GM12878 (cell line): ENCODE measurements around the gene RAC3. TPM values are rescaled to one million over a fixed set of nuclear protein-coding genes. Genes with fewer than 3 reads are reported as not detected.

Experiments used
- CBX5 ChIP-seq: sonication (generic); IDR thresholded peaks from 2 replicates; pipeline ENCODE4 v1.6.1; 2016; ENCODE audit warnings: low read depth, moderate library complexity, mild to moderate bottlenecking, inconsistent platforms
- CHD1 ChIP-seq: IDR thresholded peaks from 2 replicates; pipeline ENCODE4 v1.6.1; 2012; ENCODE audit warnings: low read depth, low read length, improper control_type of control experiment
- CHD4 ChIP-seq: fragments of 200-600 bp; sonication (generic); IDR thresholded peaks from 2 replicates; pipeline ENCODE4 v1.6.1; 2016; ENCODE audit warnings: mild to moderate bottlenecking
- CREM ChIP-seq: IDR thresholded peaks from 2 replicates; pipeline ENCODE4 v1.6.1; 2014; ENCODE audit warnings: antibody characterized with exemption, low read depth
- EED ChIP-seq: sonication (generic); IDR thresholded peaks from 2 replicates; pipeline ENCODE4 v1.6.1; 2016; ENCODE audit warnings: antibody characterized with exemption, low read depth
- HCFC1 ChIP-seq: fragments of 150-350 bp; IDR thresholded peaks from 2 replicates; pipeline ENCODE4 v1.6.1; 2014; ENCODE audit warnings: low read length
- IRF4 ChIP-seq: IDR thresholded peaks from 2 replicates; pipeline ENCODE4 v1.6.1; 2011; ENCODE audit warnings: low read depth, low read length
- JUND ChIP-seq: IDR thresholded peaks from 2 replicates; pipeline ENCODE4 v1.6.1; 2012; ENCODE audit warnings: low read depth, mild to moderate bottlenecking, low read length, improper control_type of control experiment, moderate library complexity
- MTA3 ChIP-seq: IDR thresholded peaks from 2 replicates; pipeline ENCODE4 v1.6.1; 2012; ENCODE audit warnings: low read length, inconsistent platforms, borderline replicate concordance
- MXI1 ChIP-seq: fragments of 150-350 bp; IDR thresholded peaks from 2 replicates; pipeline ENCODE4 v1.6.1; 2011; ENCODE audit warnings: low read depth, mild to moderate bottlenecking, inconsistent platforms, low read length, improper control_type of control experiment
- MYB ChIP-seq: fragments of 150-350 bp; IDR thresholded peaks from 2 replicates; pipeline ENCODE4 v1.6.1; 2014; ENCODE audit warnings: mild to moderate bottlenecking, low read depth, low read length, borderline replicate concordance
- NFYB ChIP-seq: IDR thresholded peaks from 2 replicates; pipeline ENCODE4 v1.6.1; 2011; ENCODE audit warnings: low read depth, mild to moderate bottlenecking, low read length, improper control_type of control experiment, moderate library complexity; ENCODE audit not compliant: insufficient read depth
- NR2F1 ChIP-seq: fragments of 450-650 bp; conservative IDR thresholded peaks from 2 replicates; pipeline ENCODE4 v1.6.1; 2017; ENCODE audit warnings: mild to moderate bottlenecking
- POLR2AphosphoS5 ChIP-seq: IDR thresholded peaks from 2 replicates; pipeline ENCODE4 v1.6.1; 2011; ENCODE audit warnings: mild to moderate bottlenecking, low read length, inconsistent platforms
- SMAD5 ChIP-seq: IDR thresholded peaks from 2 replicates; pipeline ENCODE4 v1.6.1; 2016; ENCODE audit warnings: antibody characterized with exemption, low read depth
- SMARCA5 ChIP-seq: fragments of 450-650 bp; IDR thresholded peaks from 2 replicates; pipeline ENCODE4 v1.6.1; 2017; ENCODE audit warnings: mild to moderate bottlenecking
- SP1 ChIP-seq: IDR thresholded peaks from one replicate; pipeline ENCODE4 v1.6.1; 2011; ENCODE audit warnings: low read depth, low read length
- SRF ChIP-seq, 2 experiments: IDR thresholded peaks; 2 replicates each; pipeline ENCODE4 v1.6.1; 2011; ENCODE audit warnings: low read depth in 2 of 2, low read length in 2 of 2, mild to moderate bottlenecking in 1 of 2, moderate library complexity in 1 of 2
- STAT3 ChIP-seq: IDR thresholded peaks from 2 replicates; pipeline ENCODE4 v1.6.1; 2011; ENCODE audit warnings: low read depth, low read length, improper control_type of control experiment
- YBX1 ChIP-seq: fragments of 450-650 bp; IDR thresholded peaks from 2 replicates; pipeline ENCODE4 v1.6.1; 2016; ENCODE audit warnings: antibody characterized with exemption
- YY1 ChIP-seq: IDR thresholded peaks from 2 replicates; pipeline ENCODE4 v1.6.1; 2011; ENCODE audit warnings: low read depth, mild to moderate bottlenecking, low read length
- ZBED1 ChIP-seq: IDR thresholded peaks from 2 replicates; pipeline ENCODE4 v1.6.1; 2016; ENCODE audit warnings: borderline replicate concordance
- ZNF217 ChIP-seq: fragments of 450-650 bp; IDR thresholded peaks from 2 replicates; pipeline ENCODE4 v1.6.1; 2017; ENCODE audit warnings: antibody characterized with exemption, mild to moderate bottlenecking
- ZNF384 ChIP-seq: IDR thresholded peaks from 2 replicates; pipeline ENCODE4 v1.6.1; 2012; ENCODE audit warnings: low read depth, mild to moderate bottlenecking, low read length, improper control_type of control experiment, borderline replicate concordance
- ZSCAN29 ChIP-seq: fragments of 450-650 bp; IDR thresholded peaks from 2 replicates; pipeline ENCODE4 v1.6.1; 2017; ENCODE audit warnings: mild to moderate bottlenecking, moderate library complexity
- ZZZ3 ChIP-seq: IDR thresholded peaks from 2 replicates; pipeline ENCODE4 v1.6.1; 2011; ENCODE audit warnings: low read depth; ENCODE audit not compliant: control insufficient read depth, insufficient read length
- polyA plus RNA-seq, 11 experiments: library from polyadenylated mRNA; depleted of rRNA in 4 of 11; unstranded in 6 of 11; stranded (reverse) in 5 of 11; fragments of >200 nt; fragmentation: Nextera tagmentation in 4 of 11; fragmentation: Illumina TruSeq in 1 of 11; extraction: Ambion mirVana in 4 of 11; extraction: Trizol in 1 of 11; gene quantifications; 1 replicate in 1 of 11; 2 replicates in 10 of 11; pipeline versions ENCODE4 v1.2.1 to v1.2.3, GENCODE V29; 2011 to 2016; ENCODE audit warnings: inconsistent platforms in 2 of 11, missing spikeins in 2 of 11, low read depth in 1 of 11
- total RNA-seq, 4 experiments: library from RNA; depleted of rRNA in 3 of 4; stranded (reverse); fragments of >200 nt in 3 of 4; fragmentation: Illumina TruSeq in 1 of 4; extraction: Trizol in 1 of 4; gene quantifications; 2 replicates each; pipeline versions ENCODE4 v1.2.1 to v1.2.3, GENCODE V29; 2013 to 2021
- TF ChIP-seq, protein P1 (sequence below): fragments of 450-650 bp; IDR thresholded peaks from 2 replicates; pipeline ENCODE4 v1.6.1; 2016; ENCODE audit warnings: mild to moderate bottlenecking
- TF ChIP-seq, protein P2 (sequence below): IDR thresholded peaks from 2 replicates; pipeline ENCODE4 v1.6.1; 2012; ENCODE audit warnings: low read length, inconsistent platforms
- TF ChIP-seq, protein P3 (sequence below): fragments of 450-650 bp; IDR thresholded peaks from 2 replicates; pipeline ENCODE4 v1.6.1; 2017; ENCODE audit warnings: mild to moderate bottlenecking, low read depth, inconsistent platforms; ENCODE audit not compliant: poor library complexity, severe bottlenecking
- TF ChIP-seq, protein P4 (sequence below): IDR thresholded peaks from 2 replicates; pipeline ENCODE4 v1.6.1; 2011; ENCODE audit warnings: low read depth, low read length, improper control_type of control experiment, borderline replicate concordance

RAC3 gene
- total and polyA plus RNA-seq, 10 of the 15 experiments (the other 5 are each of a cell fraction or from before 2014, with no cell fraction given) = 0.11 to 32.9 (median 6.7) TPM

DNA sequence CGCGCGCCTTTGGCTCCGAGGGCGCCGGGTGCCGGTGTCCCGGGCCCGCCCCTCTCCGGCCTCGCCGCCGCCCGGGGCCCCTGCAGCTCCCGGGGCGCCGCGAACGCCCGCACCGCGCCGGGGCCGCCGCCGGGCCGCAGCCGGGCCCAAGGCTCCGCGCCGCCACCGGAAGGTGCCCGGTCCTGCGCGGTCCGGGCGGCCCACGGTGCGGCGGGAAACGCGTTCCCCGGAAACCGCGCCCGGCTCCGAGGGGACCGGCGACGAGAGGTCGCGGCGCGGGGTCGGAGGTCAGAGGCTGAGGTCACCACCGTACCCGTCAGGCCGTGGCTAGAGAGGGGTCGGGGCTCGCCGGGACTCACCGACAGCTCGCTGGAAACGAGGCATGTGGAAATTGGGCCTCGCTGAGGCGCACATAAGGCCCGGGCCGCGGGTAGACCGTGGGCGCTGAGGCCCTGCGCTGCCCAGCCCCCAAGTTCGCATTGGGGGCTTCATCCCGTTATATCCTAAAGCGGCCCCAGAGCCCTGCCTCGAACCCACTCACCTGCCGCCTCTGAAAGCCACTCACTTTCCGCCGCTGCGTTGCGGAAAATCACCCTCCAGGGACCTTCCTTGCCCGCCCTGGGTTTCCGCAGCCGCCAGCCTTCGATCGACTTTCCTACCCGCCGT, 34.3 kb downstream of the RAC3 start, which contains the start of gene DUS1L (continued):
- TF ChIP-seq, protein P1, sequence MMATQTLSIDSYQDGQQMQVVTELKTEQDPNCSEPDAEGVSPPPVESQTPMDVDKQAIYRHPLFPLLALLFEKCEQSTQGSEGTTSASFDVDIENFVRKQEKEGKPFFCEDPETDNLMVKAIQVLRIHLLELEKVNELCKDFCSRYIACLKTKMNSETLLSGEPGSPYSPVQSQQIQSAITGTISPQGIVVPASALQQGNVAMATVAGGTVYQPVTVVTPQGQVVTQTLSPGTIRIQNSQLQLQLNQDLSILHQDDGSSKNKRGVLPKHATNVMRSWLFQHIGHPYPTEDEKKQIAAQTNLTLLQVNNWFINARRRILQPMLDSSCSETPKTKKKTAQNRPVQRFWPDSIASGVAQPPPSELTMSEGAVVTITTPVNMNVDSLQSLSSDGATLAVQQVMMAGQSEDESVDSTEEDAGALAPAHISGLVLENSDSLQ = no peak
- TF ChIP-seq SMAD5 (no peak), POLR2AphosphoS5 (no peak), CHD1 (no peak), IRF4 (0 out of 2 replicates have a peak, but pooled peaks have one; percentile 30), SP1 (peak; percentile 76), SMARCA5 (peak; percentile 88), YBX1 (no peak), YY1 (peak; percentile 91), NFYB (no peak), SRF (IDR thresholded peaks at IDR 0.05; ENCODE audit: low read depth in 2 of 2, low read length in 2 of 2) (peak; percentile 75 to 94), EED (no peak), MXI1 (peak; percentile 82), CHD4 (no peak), MTA3 (no peak), JUND (no peak), NR2F1 (peak; percentile 100), HCFC1 (peak; percentile 88), ZZZ3 (peak; percentile 73), CBX5 (no peak), CREM (peak; percentile 74), ZSCAN29 (peak; percentile 78; the same call in 1 of the 2 replicates), ZNF217 (no peak), ZNF384 (no peak), ZBED1 (no peak), MYB (no peak; the same call in 1 of the 2 replicates), STAT3 (no peak)
- TF ChIP-seq, protein P2, sequence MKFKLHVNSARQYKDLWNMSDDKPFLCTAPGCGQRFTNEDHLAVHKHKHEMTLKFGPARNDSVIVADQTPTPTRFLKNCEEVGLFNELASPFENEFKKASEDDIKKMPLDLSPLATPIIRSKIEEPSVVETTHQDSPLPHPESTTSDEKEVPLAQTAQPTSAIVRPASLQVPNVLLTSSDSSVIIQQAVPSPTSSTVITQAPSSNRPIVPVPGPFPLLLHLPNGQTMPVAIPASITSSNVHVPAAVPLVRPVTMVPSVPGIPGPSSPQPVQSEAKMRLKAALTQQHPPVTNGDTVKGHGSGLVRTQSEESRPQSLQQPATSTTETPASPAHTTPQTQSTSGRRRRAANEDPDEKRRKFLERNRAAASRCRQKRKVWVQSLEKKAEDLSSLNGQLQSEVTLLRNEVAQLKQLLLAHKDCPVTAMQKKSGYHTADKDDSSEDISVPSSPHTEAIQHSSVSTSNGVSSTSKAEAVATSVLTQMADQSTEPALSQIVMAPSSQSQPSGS = no peak
- TF ChIP-seq, protein P3, sequence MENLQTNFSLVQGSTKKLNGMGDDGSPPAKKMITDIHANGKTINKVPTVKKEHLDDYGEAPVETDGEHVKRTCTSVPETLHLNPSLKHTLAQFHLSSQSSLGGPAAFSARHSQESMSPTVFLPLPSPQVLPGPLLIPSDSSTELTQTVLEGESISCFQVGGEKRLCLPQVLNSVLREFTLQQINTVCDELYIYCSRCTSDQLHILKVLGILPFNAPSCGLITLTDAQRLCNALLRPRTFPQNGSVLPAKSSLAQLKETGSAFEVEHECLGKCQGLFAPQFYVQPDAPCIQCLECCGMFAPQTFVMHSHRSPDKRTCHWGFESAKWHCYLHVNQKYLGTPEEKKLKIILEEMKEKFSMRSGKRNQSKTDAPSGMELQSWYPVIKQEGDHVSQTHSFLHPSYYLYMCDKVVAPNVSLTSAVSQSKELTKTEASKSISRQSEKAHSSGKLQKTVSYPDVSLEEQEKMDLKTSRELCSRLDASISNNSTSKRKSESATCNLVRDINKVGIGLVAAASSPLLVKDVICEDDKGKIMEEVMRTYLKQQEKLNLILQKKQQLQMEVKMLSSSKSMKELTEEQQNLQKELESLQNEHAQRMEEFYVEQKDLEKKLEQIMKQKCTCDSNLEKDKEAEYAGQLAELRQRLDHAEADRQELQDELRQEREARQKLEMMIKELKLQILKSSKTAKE = no peak
- TF ChIP-seq, protein P4, sequence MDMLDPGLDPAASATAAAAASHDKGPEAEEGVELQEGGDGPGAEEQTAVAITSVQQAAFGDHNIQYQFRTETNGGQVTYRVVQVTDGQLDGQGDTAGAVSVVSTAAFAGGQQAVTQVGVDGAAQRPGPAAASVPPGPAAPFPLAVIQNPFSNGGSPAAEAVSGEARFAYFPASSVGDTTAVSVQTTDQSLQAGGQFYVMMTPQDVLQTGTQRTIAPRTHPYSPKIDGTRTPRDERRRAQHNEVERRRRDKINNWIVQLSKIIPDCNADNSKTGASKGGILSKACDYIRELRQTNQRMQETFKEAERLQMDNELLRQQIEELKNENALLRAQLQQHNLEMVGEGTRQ = no peak
